Measurements from ENCODE around the gene VMAC.

The VMAC gene

GRCh38 chr19:5929179-5929578 lies 24.5 kb downstream of the VMAC start:
- TF ChIP-seq, protein P1, sequence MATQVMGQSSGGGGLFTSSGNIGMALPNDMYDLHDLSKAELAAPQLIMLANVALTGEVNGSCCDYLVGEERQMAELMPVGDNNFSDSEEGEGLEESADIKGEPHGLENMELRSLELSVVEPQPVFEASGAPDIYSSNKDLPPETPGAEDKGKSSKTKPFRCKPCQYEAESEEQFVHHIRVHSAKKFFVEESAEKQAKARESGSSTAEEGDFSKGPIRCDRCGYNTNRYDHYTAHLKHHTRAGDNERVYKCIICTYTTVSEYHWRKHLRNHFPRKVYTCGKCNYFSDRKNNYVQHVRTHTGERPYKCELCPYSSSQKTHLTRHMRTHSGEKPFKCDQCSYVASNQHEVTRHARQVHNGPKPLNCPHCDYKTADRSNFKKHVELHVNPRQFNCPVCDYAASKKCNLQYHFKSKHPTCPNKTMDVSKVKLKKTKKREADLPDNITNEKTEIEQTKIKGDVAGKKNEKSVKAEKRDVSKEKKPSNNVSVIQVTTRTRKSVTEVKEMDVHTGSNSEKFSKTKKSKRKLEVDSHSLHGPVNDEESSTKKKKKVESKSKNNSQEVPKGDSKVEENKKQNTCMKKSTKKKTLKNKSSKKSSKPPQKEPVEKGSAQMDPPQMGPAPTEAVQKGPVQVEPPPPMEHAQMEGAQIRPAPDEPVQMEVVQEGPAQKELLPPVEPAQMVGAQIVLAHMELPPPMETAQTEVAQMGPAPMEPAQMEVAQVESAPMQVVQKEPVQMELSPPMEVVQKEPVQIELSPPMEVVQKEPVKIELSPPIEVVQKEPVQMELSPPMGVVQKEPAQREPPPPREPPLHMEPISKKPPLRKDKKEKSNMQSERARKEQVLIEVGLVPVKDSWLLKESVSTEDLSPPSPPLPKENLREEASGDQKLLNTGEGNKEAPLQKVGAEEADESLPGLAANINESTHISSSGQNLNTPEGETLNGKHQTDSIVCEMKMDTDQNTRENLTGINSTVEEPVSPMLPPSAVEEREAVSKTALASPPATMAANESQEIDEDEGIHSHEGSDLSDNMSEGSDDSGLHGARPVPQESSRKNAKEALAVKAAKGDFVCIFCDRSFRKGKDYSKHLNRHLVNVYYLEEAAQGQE (IDR thresholded peaks at IDR 0.05; ENCODE audit: insufficient read depth in 1 of 2, low read depth in 2 of 2, low read length in 2 of 2) = no peak
- no peak for TF ChIP-seq POLR2AphosphoS5 (IDR thresholded peaks at IDR 0.05; ENCODE audit: low read depth, low read length)
- TF ChIP-seq FOXP2 (optimal IDR thresholded peaks at IDR 0.05; ENCODE audit: borderline replicate concordance, extremely low read depth, extremely low read length, insufficient read depth) = no peak
- TF ChIP-seq TAF1 (IDR thresholded peaks at IDR 0.05; ENCODE audit: borderline replicate concordance, insufficient read depth, low read length) = no peak
- TF ChIP-seq SIN3A (IDR thresholded peaks at IDR 0.05; ENCODE audit: borderline replicate concordance, insufficient read depth, low read length) = no peak

- no peak for TF ChIP-seq FOXP2 (optimal IDR thresholded peaks at IDR 0.05; ENCODE audit: borderline replicate concordance, extremely low read depth, extremely low read length, insufficient read depth)
- TF ChIP-seq POLR2AphosphoS5 (IDR thresholded peaks at IDR 0.05; ENCODE audit: low read depth, low read length) = no peak
- TF ChIP-seq, protein P1 (IDR thresholded peaks at IDR 0.05; ENCODE audit: insufficient read depth in 1 of 2, low read depth in 2 of 2, low read length in 2 of 2) = no peak
- no peak for TF ChIP-seq SIN3A (IDR thresholded peaks at IDR 0.05; ENCODE audit: borderline replicate concordance, insufficient read depth, low read length)
- no peak for TF ChIP-seq TAF1 (IDR thresholded peaks at IDR 0.05; ENCODE audit: borderline replicate concordance, insufficient read depth, low read length)
These were observed 25.0 kb downstream of the VMAC start for GRCh38 chr19:5929625-5930024.

DNA sequence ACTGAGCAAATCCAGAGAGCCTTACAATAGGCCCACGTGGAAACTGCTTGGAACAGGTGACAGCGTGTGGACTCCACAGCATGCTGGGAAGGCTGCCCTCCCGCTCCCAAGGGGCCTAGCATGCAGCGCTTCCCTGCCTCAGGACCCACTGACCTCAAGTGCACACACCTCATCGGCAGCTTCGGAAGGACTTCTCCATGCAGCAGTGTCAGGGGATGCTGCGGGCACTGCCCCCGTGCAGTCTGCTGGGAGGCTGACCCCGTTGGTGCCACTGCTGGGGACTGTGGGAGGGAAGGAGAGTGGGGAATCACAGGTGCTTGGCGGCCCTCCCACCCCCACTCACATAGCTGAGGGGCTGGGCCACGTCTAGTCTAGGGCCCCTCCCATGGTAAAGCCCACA lies 26.6 kb downstream of the VMAC start:
- TF ChIP-seq SIN3A (IDR thresholded peaks at IDR 0.05; ENCODE audit: borderline replicate concordance, insufficient read depth, low read length) = no peak
- TF ChIP-seq TAF1 (IDR thresholded peaks at IDR 0.05; ENCODE audit: borderline replicate concordance, insufficient read depth, low read length) = no peak
- TF ChIP-seq, protein P1 (IDR thresholded peaks at IDR 0.05; ENCODE audit: insufficient read depth in 1 of 2, low read depth in 2 of 2, low read length in 2 of 2) = no peak
- no peak for TF ChIP-seq POLR2AphosphoS5 (IDR thresholded peaks at IDR 0.05; ENCODE audit: low read depth, low read length)
- TF ChIP-seq FOXP2 (optimal IDR thresholded peaks at IDR 0.05; ENCODE audit: borderline replicate concordance, extremely low read depth, extremely low read length, insufficient read depth) = no peak

- no peak for TF ChIP-seq FOXP2 (optimal IDR thresholded peaks at IDR 0.05; ENCODE audit: borderline replicate concordance, extremely low read depth, extremely low read length, insufficient read depth)
- TF ChIP-seq POLR2AphosphoS5 (IDR thresholded peaks at IDR 0.05; ENCODE audit: low read depth, low read length) = no peak
- no peak for TF ChIP-seq TAF1 (IDR thresholded peaks at IDR 0.05; ENCODE audit: borderline replicate concordance, insufficient read depth, low read length)
- TF ChIP-seq SIN3A (IDR thresholded peaks at IDR 0.05; ENCODE audit: borderline replicate concordance, insufficient read depth, low read length) = no peak
- TF ChIP-seq, protein P1 (IDR thresholded peaks at IDR 0.05; ENCODE audit: insufficient read depth in 1 of 2, low read depth in 2 of 2, low read length in 2 of 2) = no peak
These were observed 27.5 kb downstream of the VMAC start for GRCh38 chr19:5932146-5932545.

Data from PFSK-1 (cell line).